Neural cell (in vitro differentiated cells): ENCODE measurements around the gene FGD5. TPM values are rescaled to one million over a fixed set of nuclear protein-coding genes. Genes with fewer than 3 reads are reported as not detected.

Source experiments
- H2AFZ ChIP-seq: fragments of 200-600, 300-800 bp; sonication (generic), shearing (Covaris generic); 2 replicates; pipeline ENCODE4 v1.6.0; 2014; ENCODE audit warnings: low read depth, mild to moderate bottlenecking, antibody characterized with exemption, low read length, moderate library complexity
- H3F3A ChIP-seq: fragments of 200-600 bp; shearing (Covaris generic); 2 replicates; pipeline ENCODE4 v1.6.1; 2016; ENCODE audit warnings: mild to moderate bottlenecking, moderate library complexity, mixed read lengths, antibody characterized with exemption, low read length; ENCODE audit not compliant: insufficient read depth, poor library complexity, severe bottlenecking
- H3K27ac ChIP-seq: fragments of 200-600, 300-800 bp; sonication (generic), shearing (Covaris generic); 2 replicates; pipeline ENCODE4 v1.5.1; 2014; ENCODE audit warnings: mild to moderate bottlenecking, low read length, moderate library complexity
- H3K27me3 ChIP-seq: fragments of 300-800, 200-600 bp; sonication (generic), shearing (Covaris generic); 2 replicates; pipeline ENCODE4 v1.6.0; 2014; ENCODE audit warnings: mild to moderate bottlenecking, low read depth, low read length, moderate library complexity; ENCODE audit not compliant: insufficient read depth
- H3K36me3 ChIP-seq: fragments of 300-800, 200-600 bp; sonication (generic), shearing (Covaris generic); 2 replicates; pipeline ENCODE4 v1.5.1; 2014; ENCODE audit warnings: mild to moderate bottlenecking, antibody characterized with exemption, low read length, moderate library complexity; ENCODE audit not compliant: insufficient read depth
- H3K4me2 ChIP-seq: fragments of 300-800, 200-600 bp; sonication (generic), shearing (Covaris generic); 2 replicates; pipeline ENCODE4 v1.6.0; 2014; ENCODE audit warnings: mild to moderate bottlenecking, low read length
- H3K4me3 ChIP-seq: fragments of 300-800, 200-600 bp; sonication (generic), shearing (Covaris generic); 2 replicates; pipeline ENCODE4 v1.5.1; 2014; ENCODE audit warnings: mild to moderate bottlenecking, low read length, moderate library complexity
- H3K79me2 ChIP-seq: fragments of 200-600 bp; shearing (Covaris generic); replicated peaks from 2 replicates; pipeline ENCODE4 v1.6.0; 2014; ENCODE audit warnings: mild to moderate bottlenecking, low read length, moderate library complexity; ENCODE audit not compliant: insufficient read depth
- H3K9ac ChIP-seq: fragments of 300-800, 200-600 bp; sonication (generic), shearing (Covaris generic); 2 replicates; pipeline ENCODE4 v1.6.1; 2016; ENCODE audit warnings: mild to moderate bottlenecking, low read length, mixed read lengths
- H3K9me2 ChIP-seq: fragments of 200-600 bp; shearing (Covaris generic); 2 replicates; pipeline ENCODE4 v1.6.1; 2016; ENCODE audit warnings: mild to moderate bottlenecking, low read length, mixed read lengths; ENCODE audit not compliant: insufficient read depth
- H3K9me3 ChIP-seq: fragments of 200-600, 300-800 bp; sonication (generic), shearing (Covaris generic); 2 replicates; pipeline ENCODE4 v1.6.1; 2016; ENCODE audit warnings: mild to moderate bottlenecking, mixed run types, low read length, moderate library complexity, mixed read lengths
- H4K20me1 ChIP-seq: fragments of 200-600 bp; shearing (Covaris generic); 2 replicates; pipeline ENCODE4 v1.6.1; 2016; ENCODE audit warnings: mild to moderate bottlenecking, mixed run types; ENCODE audit not compliant: insufficient read depth
- EP300 ChIP-seq: fragments of 450-650 bp; conservative IDR thresholded peaks from 2 replicates; pipeline ENCODE4 v1.6.1; 2014; ENCODE audit warnings: antibody characterized with exemption, mild to moderate bottlenecking, moderate library complexity; ENCODE audit not compliant: poor library complexity, severe bottlenecking
- EZH2 ChIP-seq: fragments of 200-600, 300-800 bp; shearing (Covaris generic), sonication (generic); IDR thresholded peaks from 2 replicates; pipeline ENCODE4 v1.6.1; 2014; ENCODE audit warnings: antibody characterized with exemption, low read length, borderline replicate concordance, mild to moderate bottlenecking; ENCODE audit not compliant: insufficient read depth, poor library complexity, severe bottlenecking
- MXI1 ChIP-seq: fragments of 450-650 bp; conservative IDR thresholded peaks from 2 replicates; pipeline ENCODE4 v1.6.1; 2014; ENCODE audit warnings: antibody characterized with exemption, mild to moderate bottlenecking; ENCODE audit not compliant: poor library complexity, severe bottlenecking
- POLR2AphosphoS5 ChIP-seq: IDR thresholded peaks from 2 replicates; pipeline ENCODE4 v1.6.1; 2012
- RAD21 ChIP-seq: fragments of 450-650 bp; conservative IDR thresholded peaks from 2 replicates; pipeline ENCODE4 v1.6.1; 2014; ENCODE audit warnings: antibody characterized with exemption, mild to moderate bottlenecking, moderate library complexity
- SMC3 ChIP-seq: fragments of 450-650 bp; conservative IDR thresholded peaks from 2 replicates; pipeline ENCODE4 v1.6.1; 2014; ENCODE audit warnings: antibody characterized with exemption, mild to moderate bottlenecking, moderate library complexity; ENCODE audit not compliant: poor library complexity
- TAF1 ChIP-seq: IDR thresholded peaks from 2 replicates; pipeline ENCODE4 v1.6.1; 2012; ENCODE audit warnings: low read depth
- polyA plus RNA-seq: library from polyadenylated mRNA; depleted of rRNA; stranded (reverse); fragments of >200 nt; gene quantifications from 2 replicates; pipeline ENCODE4 v1.2.3, GENCODE V29; 2014
- TF ChIP-seq, protein P1 (sequence below): fragments of 450-650 bp; IDR thresholded peaks from 2 replicates; pipeline ENCODE4 v1.5.1; 2014; ENCODE audit warnings: antibody characterized with exemption, mild to moderate bottlenecking, moderate library complexity; ENCODE audit not compliant: poor library complexity, severe bottlenecking
- TF ChIP-seq, protein P2 (sequence below): IDR thresholded peaks from 2 replicates; pipeline ENCODE4 v1.6.1; 2012; ENCODE audit warnings: borderline replicate concordance

Gene FGD5
- polyA plus RNA-seq, 1 donor from 2014 or later, result not detected

DNA sequence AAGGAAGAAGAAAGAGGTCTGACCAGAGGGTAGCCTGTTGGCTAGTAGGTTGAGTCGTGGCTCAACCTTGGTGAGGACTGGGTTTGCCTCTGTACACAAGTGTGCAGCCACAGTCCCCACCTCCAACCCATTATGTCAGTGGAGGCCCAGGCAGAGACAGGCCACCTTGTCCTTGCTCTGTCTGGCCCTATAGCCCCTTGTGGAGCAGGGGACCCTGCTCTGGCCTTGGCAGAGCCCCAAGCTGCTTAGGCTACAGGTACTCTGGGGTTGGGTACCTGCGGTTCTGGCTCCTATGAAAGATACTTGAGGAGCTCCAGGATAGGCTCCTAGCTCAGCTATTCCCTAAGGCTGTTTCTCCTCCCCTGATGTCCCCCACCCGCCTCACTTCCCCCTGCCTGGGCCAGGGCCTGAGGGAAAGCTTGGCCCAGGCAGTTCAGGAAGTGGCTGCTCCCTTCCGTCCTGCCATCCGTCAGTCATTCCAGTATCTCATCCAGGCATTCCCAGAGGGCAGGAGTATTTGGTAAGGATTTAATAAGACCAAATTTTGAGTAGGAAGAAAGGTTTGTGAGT lies 44.0 kb downstream of the FGD5 start:
- H3K9me3 ChIP-seq, result no peaks in the 10 kb centered on the region
- H3K27me3 ChIP-seq, result no peaks in the 10 kb centered on the region
- no peaks in the 10 kb centered on the region for H3K36me3 ChIP-seq
- no peaks in the 10 kb centered on the region for H3K9me2 ChIP-seq
- H3K4me3 ChIP-seq, result no peak overlapping the region
- no peaks in the 10 kb centered on the region for H3F3A ChIP-seq
- H3K79me2 ChIP-seq, result no peaks in the 10 kb centered on the region
- no peak overlapping the region for H3K9ac ChIP-seq
- no peaks in the 10 kb centered on the region for H4K20me1 ChIP-seq
- H2AFZ ChIP-seq, result no peak overlapping the region
- no peak overlapping the region for H3K27ac ChIP-seq
- H3K4me2 ChIP-seq, result no peak overlapping the region
- TF ChIP-seq, protein P1, sequence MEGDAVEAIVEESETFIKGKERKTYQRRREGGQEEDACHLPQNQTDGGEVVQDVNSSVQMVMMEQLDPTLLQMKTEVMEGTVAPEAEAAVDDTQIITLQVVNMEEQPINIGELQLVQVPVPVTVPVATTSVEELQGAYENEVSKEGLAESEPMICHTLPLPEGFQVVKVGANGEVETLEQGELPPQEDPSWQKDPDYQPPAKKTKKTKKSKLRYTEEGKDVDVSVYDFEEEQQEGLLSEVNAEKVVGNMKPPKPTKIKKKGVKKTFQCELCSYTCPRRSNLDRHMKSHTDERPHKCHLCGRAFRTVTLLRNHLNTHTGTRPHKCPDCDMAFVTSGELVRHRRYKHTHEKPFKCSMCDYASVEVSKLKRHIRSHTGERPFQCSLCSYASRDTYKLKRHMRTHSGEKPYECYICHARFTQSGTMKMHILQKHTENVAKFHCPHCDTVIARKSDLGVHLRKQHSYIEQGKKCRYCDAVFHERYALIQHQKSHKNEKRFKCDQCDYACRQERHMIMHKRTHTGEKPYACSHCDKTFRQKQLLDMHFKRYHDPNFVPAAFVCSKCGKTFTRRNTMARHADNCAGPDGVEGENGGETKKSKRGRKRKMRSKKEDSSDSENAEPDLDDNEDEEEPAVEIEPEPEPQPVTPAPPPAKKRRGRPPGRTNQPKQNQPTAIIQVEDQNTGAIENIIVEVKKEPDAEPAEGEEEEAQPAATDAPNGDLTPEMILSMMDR, result no peak
- TF ChIP-seq RAD21 (no peak), MXI1 (no peak), EZH2 (no peak), EP300 (no peak), POLR2AphosphoS5 (no peak), TAF1 (no peak), SMC3 (no peak)
- TF ChIP-seq, protein P2, sequence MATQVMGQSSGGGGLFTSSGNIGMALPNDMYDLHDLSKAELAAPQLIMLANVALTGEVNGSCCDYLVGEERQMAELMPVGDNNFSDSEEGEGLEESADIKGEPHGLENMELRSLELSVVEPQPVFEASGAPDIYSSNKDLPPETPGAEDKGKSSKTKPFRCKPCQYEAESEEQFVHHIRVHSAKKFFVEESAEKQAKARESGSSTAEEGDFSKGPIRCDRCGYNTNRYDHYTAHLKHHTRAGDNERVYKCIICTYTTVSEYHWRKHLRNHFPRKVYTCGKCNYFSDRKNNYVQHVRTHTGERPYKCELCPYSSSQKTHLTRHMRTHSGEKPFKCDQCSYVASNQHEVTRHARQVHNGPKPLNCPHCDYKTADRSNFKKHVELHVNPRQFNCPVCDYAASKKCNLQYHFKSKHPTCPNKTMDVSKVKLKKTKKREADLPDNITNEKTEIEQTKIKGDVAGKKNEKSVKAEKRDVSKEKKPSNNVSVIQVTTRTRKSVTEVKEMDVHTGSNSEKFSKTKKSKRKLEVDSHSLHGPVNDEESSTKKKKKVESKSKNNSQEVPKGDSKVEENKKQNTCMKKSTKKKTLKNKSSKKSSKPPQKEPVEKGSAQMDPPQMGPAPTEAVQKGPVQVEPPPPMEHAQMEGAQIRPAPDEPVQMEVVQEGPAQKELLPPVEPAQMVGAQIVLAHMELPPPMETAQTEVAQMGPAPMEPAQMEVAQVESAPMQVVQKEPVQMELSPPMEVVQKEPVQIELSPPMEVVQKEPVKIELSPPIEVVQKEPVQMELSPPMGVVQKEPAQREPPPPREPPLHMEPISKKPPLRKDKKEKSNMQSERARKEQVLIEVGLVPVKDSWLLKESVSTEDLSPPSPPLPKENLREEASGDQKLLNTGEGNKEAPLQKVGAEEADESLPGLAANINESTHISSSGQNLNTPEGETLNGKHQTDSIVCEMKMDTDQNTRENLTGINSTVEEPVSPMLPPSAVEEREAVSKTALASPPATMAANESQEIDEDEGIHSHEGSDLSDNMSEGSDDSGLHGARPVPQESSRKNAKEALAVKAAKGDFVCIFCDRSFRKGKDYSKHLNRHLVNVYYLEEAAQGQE, result no peak

DNA sequence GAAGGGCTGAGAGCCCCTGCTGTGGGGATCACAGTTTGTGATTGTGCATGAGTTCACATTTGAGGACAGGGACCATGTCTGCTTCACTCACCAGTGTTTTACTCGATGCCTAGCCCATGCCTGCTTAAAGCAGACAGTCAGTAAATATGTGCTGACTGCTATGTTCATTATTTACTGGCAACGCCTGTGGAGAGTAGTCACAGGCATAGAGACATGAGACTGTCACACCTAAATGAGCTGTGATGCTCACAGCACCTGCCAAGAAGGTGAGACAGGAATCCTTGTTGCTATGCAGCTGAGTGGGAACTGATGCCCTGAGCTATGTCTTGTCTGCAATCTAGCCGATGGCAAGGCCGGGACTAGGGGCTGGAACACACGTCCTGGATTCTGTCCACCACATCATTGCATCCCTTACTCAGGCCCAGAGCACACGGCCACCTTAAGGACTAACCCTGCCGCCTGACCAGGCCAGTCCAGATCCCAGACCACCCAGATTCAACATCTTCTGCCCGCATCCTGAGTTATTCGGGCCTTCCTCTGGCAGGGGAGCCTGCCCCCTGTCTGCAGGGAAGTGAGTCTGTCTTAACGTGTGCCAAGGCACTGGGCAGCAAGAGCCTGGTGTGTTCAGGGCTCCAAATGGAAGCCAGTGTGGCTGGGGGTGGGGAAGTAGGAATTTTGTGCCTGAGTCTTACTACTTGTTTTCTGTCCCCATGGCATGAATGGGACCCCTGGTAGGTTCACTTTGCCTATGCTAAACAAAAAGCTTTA lies 44.8 kb downstream of the FGD5 start:
- no peaks in the 10 kb centered on the region for H3F3A ChIP-seq
- H3K27me3 ChIP-seq, result no peaks in the 10 kb centered on the region
- no peaks in the 10 kb centered on the region for H4K20me1 ChIP-seq
- H3K4me3 ChIP-seq, result no peak overlapping the region
- no peak overlapping the region for H3K4me2 ChIP-seq
- H3K79me2 ChIP-seq, result no peaks in the 10 kb centered on the region
- no peaks in the 10 kb centered on the region for H3K9me3 ChIP-seq
- H3K9me2 ChIP-seq, result no peaks in the 10 kb centered on the region
- peak overlapping the region; percentile 6 for H3K9ac ChIP-seq
- no peak for TF ChIP-seq MXI1
- no peak for TF ChIP-seq TAF1
- no peak for TF ChIP-seq RAD21
- TF ChIP-seq, protein P2, result no peak
- TF ChIP-seq EZH2, result no peak
- TF ChIP-seq, protein P1, result peak; percentile 41
- peak; percentile 85 for TF ChIP-seq EP300
- peak; percentile 82 for TF ChIP-seq POLR2AphosphoS5
- no peak for TF ChIP-seq SMC3
- H2AFZ ChIP-seq, result no peak overlapping the region
- H3K36me3 ChIP-seq, result no peaks in the 10 kb centered on the region
- no peak overlapping the region for H3K27ac ChIP-seq
